Measurements from ENCODE around the gene TMEM38A.

GRCh38 chr19:16627193-16627927 lies 33.6 kb upstream of the TMEM38A start:
- TF ChIP-seq CTCF (conservative IDR thresholded peaks at IDR 0.05 in 1 of 2, IDR thresholded peaks at IDR 0.05 in 1 of 2; ENCODE audit: extremely low read depth in 1 of 2, insufficient read depth in 1 of 2, low read depth in 1 of 2, low read length in 2 of 2): no peak
- no peak for TF ChIP-seq EZH2 (IDR thresholded peaks at IDR 0.05; ENCODE audit: borderline replicate concordance, low read length)
